Measurements from ENCODE around the gene BIVM.

BIVM gene

GRCh38 chr13:102872531-102872930 lies 73.6 kb downstream of the BIVM start:
- peaks cover 23% of the 10 kb centered on the region for H3K4me1 ChIP-seq (ENCODE audit: insufficient read depth, poor library complexity, severe bottlenecking)
- no peak overlapping the region for H3K4me3 ChIP-seq (ENCODE audit: severe bottlenecking)
- no peak for ATAC-seq (ENCODE audit: low read depth)
- H3K27ac ChIP-seq (ENCODE audit: poor library complexity, severe bottlenecking), result peak overlapping the region; percentile 8
- H3K27me3 ChIP-seq (ENCODE audit: insufficient read depth, poor library complexity, severe bottlenecking), result no peaks in the 10 kb centered on the region
- no peak for TF ChIP-seq CTCF (IDR thresholded peaks at IDR 0.05; ENCODE audit: poor library complexity, severe bottlenecking)
- H3K36me3 ChIP-seq (ENCODE audit: low read depth), result peaks cover 88% of the 10 kb centered on the region
- no peak for DNase-seq (ENCODE audit: low spot score)
- no peaks in the 10 kb centered on the region for H3K9me3 ChIP-seq (ENCODE audit: severe bottlenecking)

- no peak overlapping the region for H3K4me3 ChIP-seq (ENCODE audit: severe bottlenecking)
- H3K4me1 ChIP-seq (ENCODE audit: insufficient read depth, poor library complexity, severe bottlenecking), result peaks cover 23% of the 10 kb centered on the region
- no peaks in the 10 kb centered on the region for H3K9me3 ChIP-seq (ENCODE audit: severe bottlenecking)
- TF ChIP-seq CTCF (IDR thresholded peaks at IDR 0.05; ENCODE audit: poor library complexity, severe bottlenecking), result no peak
- no peak for DNase-seq (ENCODE audit: low spot score)
- H3K36me3 ChIP-seq (ENCODE audit: low read depth), result peaks cover 77% of the 10 kb centered on the region
- no peak overlapping the region for H3K27ac ChIP-seq (ENCODE audit: poor library complexity, severe bottlenecking)
- no peaks in the 10 kb centered on the region for H3K27me3 ChIP-seq (ENCODE audit: insufficient read depth, poor library complexity, severe bottlenecking)
- peak; percentile 72 for ATAC-seq (ENCODE audit: low read depth)
Measured at GRCh38 chr13:102873653-102874052, 74.7 kb downstream of the BIVM start.

- H3K4me3 ChIP-seq (ENCODE audit: severe bottlenecking), result no peak overlapping the region
- H3K9me3 ChIP-seq (ENCODE audit: severe bottlenecking), result no peaks in the 10 kb centered on the region
- DNase-seq (ENCODE audit: low spot score) (no peak), ATAC-seq (ENCODE audit: low read depth) (no peak)
- no peaks in the 10 kb centered on the region for H3K27me3 ChIP-seq (ENCODE audit: insufficient read depth, poor library complexity, severe bottlenecking)
- no peak for TF ChIP-seq CTCF (IDR thresholded peaks at IDR 0.05; ENCODE audit: poor library complexity, severe bottlenecking)
- no peak overlapping the region for H3K27ac ChIP-seq (ENCODE audit: poor library complexity, severe bottlenecking)
- peaks cover 66% of the 10 kb centered on the region for H3K36me3 ChIP-seq (ENCODE audit: low read depth)
- H3K4me1 ChIP-seq (ENCODE audit: insufficient read depth, poor library complexity, severe bottlenecking), result peaks cover 23% of the 10 kb centered on the region
Measured at GRCh38 chr13:102875256-102875655, 76.3 kb downstream of the BIVM start.

- no peaks in the 10 kb centered on the region for H3K9me3 ChIP-seq (ENCODE audit: severe bottlenecking)
- peaks cover 52% of the 10 kb centered on the region for H3K36me3 ChIP-seq (ENCODE audit: low read depth)
- no peak for TF ChIP-seq CTCF (IDR thresholded peaks at IDR 0.05; ENCODE audit: poor library complexity, severe bottlenecking)
- no peak overlapping the region for H3K4me3 ChIP-seq (ENCODE audit: severe bottlenecking)
- H3K27me3 ChIP-seq (ENCODE audit: insufficient read depth, poor library complexity, severe bottlenecking), result no peaks in the 10 kb centered on the region
- DNase-seq (ENCODE audit: low spot score) (no peak), ATAC-seq (ENCODE audit: low read depth) (no peak)
- peaks cover 18% of the 10 kb centered on the region for H3K4me1 ChIP-seq (ENCODE audit: insufficient read depth, poor library complexity, severe bottlenecking)
- no peak overlapping the region for H3K27ac ChIP-seq (ENCODE audit: poor library complexity, severe bottlenecking)
Measured at GRCh38 chr13:102877303-102877702, 78.4 kb downstream of the BIVM start.

GRCh38 chr13:102878481-102878880 lies 79.6 kb downstream of the BIVM start:
- no peaks in the 10 kb centered on the region for H3K27me3 ChIP-seq (ENCODE audit: insufficient read depth, poor library complexity, severe bottlenecking)
- H3K4me3 ChIP-seq (ENCODE audit: severe bottlenecking), result no peak overlapping the region
- ATAC-seq (ENCODE audit: low read depth), result no peak

More at GRCh38 chr13:102878481-102878880, 79.6 kb downstream of the BIVM start:
- H3K4me1 ChIP-seq (ENCODE audit: insufficient read depth, poor library complexity, severe bottlenecking), result peaks cover 7% of the 10 kb centered on the region
- H3K9me3 ChIP-seq (ENCODE audit: severe bottlenecking), result no peaks in the 10 kb centered on the region
- DNase-seq (ENCODE audit: low spot score), result no peak
- no peak for TF ChIP-seq CTCF (IDR thresholded peaks at IDR 0.05; ENCODE audit: poor library complexity, severe bottlenecking)
- H3K27ac ChIP-seq (ENCODE audit: poor library complexity, severe bottlenecking), result no peak overlapping the region
- peaks cover 40% of the 10 kb centered on the region for H3K36me3 ChIP-seq (ENCODE audit: low read depth)

Measured in RWPE2 (cell line).